CD14-positive monocyte (primary cell): ENCODE results near the gene LEKR1. TPM values are rescaled to one million over a fixed set of nuclear protein-coding genes. Genes with fewer than 3 reads are reported as not detected.

Experiments used
- DNase-seq, 3 donors: peaks; one replicate each; pipeline ENCODE4 v3.0.0-alpha.2; 2011 to 2022
- H2AFZ ChIP-seq: 2 replicates; pipeline ENCODE4 v1.6.0; 2012; ENCODE audit warnings: mild to moderate bottlenecking, low read depth, low read length, inconsistent platforms; ENCODE audit not compliant: insufficient read depth, poor library complexity, severe bottlenecking
- H3K27ac ChIP-seq, 2 donors: 1 replicate in 1 of 2; 2 replicates in 1 of 2; pipeline ENCODE4 v1.5.1; 2012 to 2013; ENCODE audit warnings: low read length in 2 of 2, control low read depth in 1 of 2, inconsistent platforms in 1 of 2, low read depth in 1 of 2, mild to moderate bottlenecking in 1 of 2
- H3K27me3 ChIP-seq, 2 donors: one replicate each; pipeline versions ENCODE4 v1.6.0 to v1.6.1; 2011 to 2013; ENCODE audit warnings: low read length in 2 of 2; ENCODE audit not compliant: control insufficient read depth in 2 of 2, insufficient read depth in 2 of 2
- H3K36me3 ChIP-seq, 2 donors: replicated peaks in 1 of 2; 1 replicate in 1 of 2; 2 replicates in 1 of 2; pipeline versions ENCODE4 v1.5.1 to v1.6.1; 2012 to 2013; ENCODE audit warnings: low read length in 2 of 2, control low read depth in 1 of 2, inconsistent platforms in 1 of 2, mild to moderate bottlenecking in 1 of 2; ENCODE audit not compliant: insufficient read depth in 2 of 2, control insufficient read depth in 1 of 2
- H3K4me1 ChIP-seq, 2 donors: 1 replicate in 1 of 2; 2 replicates in 1 of 2; pipeline versions ENCODE4 v1.5.1 to v1.6.1; 2012 to 2013; ENCODE audit warnings: low read length in 2 of 2, control low read depth in 1 of 2, inconsistent platforms in 1 of 2, mild to moderate bottlenecking in 1 of 2, moderate library complexity in 1 of 2; ENCODE audit not compliant: insufficient read depth in 2 of 2, control insufficient read depth in 1 of 2
- H3K4me2 ChIP-seq: replicated peaks from 2 replicates; pipeline ENCODE3; 2012; ENCODE audit warnings: low read length, moderate library complexity, mild to moderate bottlenecking; ENCODE audit not compliant: poor library complexity, severe bottlenecking; ENCODE audit errors: extremely low read depth
- H3K4me3 ChIP-seq, 3 experiments: fragments of 200-600 bp in 1 of 3; sonication (generic) in 1 of 3; replicated peaks in 1 of 3; 1 replicate in 2 of 3; 2 replicates in 1 of 3; pipeline ENCODE4 v1.5.1; 2011 to 2013; ENCODE audit warnings: low read length in 3 of 3, mild to moderate bottlenecking in 3 of 3, control low read depth in 2 of 3, low read depth in 2 of 3, inconsistent platforms in 1 of 3, moderate library complexity in 1 of 3
- H3K79me2 ChIP-seq: 2 replicates; pipeline ENCODE4 v1.6.0; 2012; ENCODE audit warnings: mild to moderate bottlenecking, control low read depth, inconsistent platforms, low read length, moderate library complexity; ENCODE audit not compliant: insufficient read depth
- H3K9ac ChIP-seq: 2 replicates; pipeline ENCODE4 v1.6.0; 2017; ENCODE audit warnings: low read length, mild to moderate bottlenecking; ENCODE audit not compliant: insufficient read depth, poor library complexity, severe bottlenecking
- H3K9me3 ChIP-seq, 2 donors: replicated peaks in 1 of 2; 1 replicate in 1 of 2; 2 replicates in 1 of 2; pipeline versions ENCODE4 v1.5.1 to v1.6.1; 2012 to 2013; ENCODE audit warnings: low read length in 2 of 2, control low read depth in 1 of 2; ENCODE audit not compliant: control insufficient read depth in 1 of 2, insufficient read depth in 1 of 2
- H4K20me1 ChIP-seq: 2 replicates; pipeline ENCODE4 v1.6.0; 2012; ENCODE audit warnings: mild to moderate bottlenecking, low read length, control low read depth, moderate library complexity; ENCODE audit not compliant: insufficient read depth
- H3K27ac Mint-ChIP-seq, 7 donors: one replicate each; pipeline ENCODE4 v1.8.0; 2020; ENCODE audit warnings: mild to moderate bottlenecking in 7 of 7, mixed read lengths in 7 of 7, moderate library complexity in 6 of 7, inconsistent platforms in 2 of 7
- H3K27me3 Mint-ChIP-seq, 3 donors: one replicate each; pipeline ENCODE4 v1.8.0; 2021 to 2022; ENCODE audit warnings: low read depth in 3 of 3, mild to moderate bottlenecking in 3 of 3, mixed read lengths in 3 of 3, moderate library complexity in 3 of 3, inconsistent platforms in 1 of 3
- H3K36me3 Mint-ChIP-seq, 2 donors: one replicate each; pipeline ENCODE4 v1.8.0; 2020; ENCODE audit warnings: mixed read lengths in 2 of 2, inconsistent platforms in 1 of 2, mild to moderate bottlenecking in 1 of 2
- H3K4me1 Mint-ChIP-seq: one replicate; pipeline ENCODE4 v1.8.0; 2020; ENCODE audit warnings: mild to moderate bottlenecking, mixed read lengths
- H3K4me3 Mint-ChIP-seq, 2 donors: one replicate each; pipeline ENCODE4 v1.8.0; 2020; ENCODE audit warnings: mild to moderate bottlenecking in 2 of 2, mixed read lengths in 2 of 2, moderate library complexity in 1 of 2
- H3K9me3 Mint-ChIP-seq, 7 donors: one replicate each; pipeline ENCODE4 v1.8.0; 2020 to 2022; ENCODE audit warnings: mixed read lengths in 7 of 7, mild to moderate bottlenecking in 6 of 7, moderate library complexity in 6 of 7, inconsistent platforms in 2 of 7
- intact Hi-C, 2 donors: fragments of 100-400 bp; cut with micrococcal nuclease; formaldehyde crosslinking; loops; one replicate each; pipeline versions ENCODE4 v1.15.0 to v1.15.1; 2023
- polyA plus RNA-seq, 3 donors: library from polyadenylated mRNA; depleted of rRNA in 1 of 3; unstranded in 2 of 3; stranded (reverse) in 1 of 3; fragments of 300-500 nt in 2 of 3; fragments of >200 nt in 1 of 3; fragmentation: Illumina TruSeq in 2 of 3; gene quantifications; 1 replicate in 2 of 3; 2 replicates in 1 of 3; pipeline ENCODE4 v1.2.3, GENCODE V29; 2012 to 2021
- TF ChIP-seq, protein P1 (sequence below): fragments of 200-600 bp; IDR thresholded peaks from one replicate; pipeline ENCODE4 v1.8.0; 2022; ENCODE audit warnings: antibody characterized with exemption, mild to moderate bottlenecking

Gene LEKR1
- polyA plus RNA-seq, 3 donors = 0.51 to 0.80 TPM; not detected in 1

DNA sequence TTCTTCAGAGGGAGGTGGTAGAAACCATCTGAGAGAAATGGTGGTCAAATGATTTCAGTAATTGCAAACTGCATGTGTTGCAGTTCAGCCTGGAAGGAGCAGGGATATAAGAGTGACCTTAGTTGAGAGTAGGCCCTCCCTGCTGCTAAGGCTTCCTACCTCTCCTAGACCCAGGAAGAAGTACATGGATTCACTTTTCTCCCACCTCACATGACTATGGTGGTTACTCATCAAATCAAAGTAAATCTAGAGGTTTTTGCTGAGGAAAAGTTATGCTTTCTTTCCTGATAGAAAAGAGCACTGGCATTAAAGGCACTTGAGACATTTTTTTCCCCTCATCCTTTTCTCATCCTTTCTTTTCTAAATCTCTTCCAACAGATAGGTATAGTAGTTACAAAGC lies 43.2 kb upstream of the LEKR1 start:
- no peak for DNase-seq
- H4K20me1 ChIP-seq = no peaks in the 10 kb centered on the region
- H3K36me3 ChIP-seq = no peaks in the 10 kb centered on the region
- TF ChIP-seq, protein P1, sequence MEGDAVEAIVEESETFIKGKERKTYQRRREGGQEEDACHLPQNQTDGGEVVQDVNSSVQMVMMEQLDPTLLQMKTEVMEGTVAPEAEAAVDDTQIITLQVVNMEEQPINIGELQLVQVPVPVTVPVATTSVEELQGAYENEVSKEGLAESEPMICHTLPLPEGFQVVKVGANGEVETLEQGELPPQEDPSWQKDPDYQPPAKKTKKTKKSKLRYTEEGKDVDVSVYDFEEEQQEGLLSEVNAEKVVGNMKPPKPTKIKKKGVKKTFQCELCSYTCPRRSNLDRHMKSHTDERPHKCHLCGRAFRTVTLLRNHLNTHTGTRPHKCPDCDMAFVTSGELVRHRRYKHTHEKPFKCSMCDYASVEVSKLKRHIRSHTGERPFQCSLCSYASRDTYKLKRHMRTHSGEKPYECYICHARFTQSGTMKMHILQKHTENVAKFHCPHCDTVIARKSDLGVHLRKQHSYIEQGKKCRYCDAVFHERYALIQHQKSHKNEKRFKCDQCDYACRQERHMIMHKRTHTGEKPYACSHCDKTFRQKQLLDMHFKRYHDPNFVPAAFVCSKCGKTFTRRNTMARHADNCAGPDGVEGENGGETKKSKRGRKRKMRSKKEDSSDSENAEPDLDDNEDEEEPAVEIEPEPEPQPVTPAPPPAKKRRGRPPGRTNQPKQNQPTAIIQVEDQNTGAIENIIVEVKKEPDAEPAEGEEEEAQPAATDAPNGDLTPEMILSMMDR = no peak
- intact Hi-C loops = no loop called here
- no peaks in the 10 kb centered on the region for H3K79me2 ChIP-seq
- Mint-ChIP-seq H3K4me1 (peaks cover 6% of the 10 kb centered on the region), H3K36me3 (peaks cover 0 to 3% of the 10 kb centered on the region in 2 donors), H3K4me3 (no peak overlapping the region), H3K27ac (no peak overlapping the region), H3K27me3 (no peaks in the 10 kb centered on the region), H3K9me3 (peaks cover 0 to 2% (median 0%) of the 10 kb centered on the region in 7 donors)
- no peak overlapping the region for H3K9ac ChIP-seq
- H3K27ac ChIP-seq = no peak overlapping the region
- no peak overlapping the region for H3K4me2 ChIP-seq
- no peak overlapping the region for H3K4me3 ChIP-seq
- H3K27me3 ChIP-seq = no peaks in the 10 kb centered on the region
- no peak overlapping the region for H2AFZ ChIP-seq
- H3K4me1 ChIP-seq = peaks cover 0 to 7% of the 10 kb centered on the region in 2 donors
- H3K9me3 ChIP-seq = no peaks in the 10 kb centered on the region

DNA sequence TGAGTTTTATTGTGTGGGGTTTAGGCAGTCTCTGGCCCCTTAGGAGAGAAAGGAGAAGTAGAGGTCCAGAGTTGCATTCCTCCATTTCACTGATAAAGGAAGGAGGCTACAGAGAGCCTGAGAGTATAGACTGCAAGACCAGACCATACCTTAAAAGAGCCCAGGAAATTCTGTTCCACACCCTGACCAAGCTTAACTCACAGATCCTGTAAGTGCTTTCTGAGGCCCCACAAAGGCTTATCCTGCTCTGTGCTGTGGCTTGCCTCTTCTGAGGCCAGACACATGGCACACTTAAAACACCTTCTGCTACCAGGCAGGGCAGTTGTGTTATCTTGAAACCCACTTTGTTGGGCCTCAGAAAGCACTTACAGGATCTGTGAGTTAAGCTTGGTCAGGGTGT lies 39.2 kb upstream of the LEKR1 start:
- H3K27ac ChIP-seq = no peak overlapping the region
- H3K4me3 Mint-ChIP-seq = no peak overlapping the region
- no peak overlapping the region for H3K27ac Mint-ChIP-seq
- intact Hi-C loops = no loop called here
- no peaks in the 10 kb centered on the region for H4K20me1 ChIP-seq
- peaks cover 0 to 3% of the 10 kb centered on the region in 2 donors for H3K36me3 Mint-ChIP-seq
- H3K9ac ChIP-seq = no peak overlapping the region
- no peaks in the 10 kb centered on the region for H3K9me3 ChIP-seq
- H3K9me3 Mint-ChIP-seq = no peaks in the 10 kb centered on the region
- H3K27me3 ChIP-seq = no peaks in the 10 kb centered on the region
- H3K4me2 ChIP-seq = no peak overlapping the region
- no peak for DNase-seq
- no peak overlapping the region for H2AFZ ChIP-seq
- H3K79me2 ChIP-seq = no peaks in the 10 kb centered on the region
- H3K4me3 ChIP-seq = no peak overlapping the region
- TF ChIP-seq, protein P1 = no peak
- H3K27me3 Mint-ChIP-seq = no peaks in the 10 kb centered on the region
- H3K4me1 ChIP-seq = peaks cover 9 to 11% of the 10 kb centered on the region in 2 donors
- peaks cover 10% of the 10 kb centered on the region for H3K4me1 Mint-ChIP-seq
- no peaks in the 10 kb centered on the region for H3K36me3 ChIP-seq
